Measurements from ENCODE around the gene CSNK1E.

Gene CSNK1E

DNA sequence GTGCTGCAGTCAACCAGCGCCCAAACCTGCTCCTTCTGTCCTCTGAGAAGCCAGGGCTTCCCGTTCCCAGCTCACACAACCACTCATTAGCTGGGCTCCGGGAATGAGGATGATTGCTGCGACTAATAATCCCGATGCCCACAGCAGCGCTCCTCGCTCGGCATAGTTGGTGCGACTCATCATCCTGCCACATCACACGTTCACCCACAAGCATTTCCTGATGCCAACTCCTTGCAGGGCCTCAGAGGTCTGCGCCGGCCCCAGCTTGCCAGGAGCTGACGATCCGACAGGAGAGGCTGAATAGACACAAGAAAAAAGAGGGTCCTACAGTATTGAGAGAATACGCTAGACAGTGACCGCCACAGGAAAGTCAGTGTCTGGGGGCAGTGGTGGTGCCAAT lies 10.6 kb upstream of the CSNK1E start:
- peak; percentile 55 for DNase-seq (ENCODE audit: low spot score)

DNA sequence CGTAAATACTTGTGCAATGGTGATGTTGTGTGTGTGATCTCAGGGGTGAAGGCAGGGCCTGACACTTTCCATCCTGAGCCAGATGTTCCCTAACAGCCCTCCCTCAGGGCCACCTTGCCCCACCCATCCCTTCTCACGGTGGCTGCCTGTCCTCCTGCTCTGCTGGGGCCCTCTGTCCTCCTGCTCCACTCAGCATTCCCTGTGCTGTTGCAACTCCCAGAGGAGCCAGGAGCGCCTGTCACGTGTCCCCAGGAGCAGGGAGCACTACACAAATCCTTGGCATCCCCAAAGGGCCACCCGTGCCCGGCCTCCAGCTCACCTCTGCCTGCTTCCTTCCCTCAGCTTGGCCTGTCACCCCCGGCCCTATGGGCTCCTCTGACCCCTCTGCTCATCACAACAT lies 10.2 kb upstream of the CSNK1E start:
- no peak for DNase-seq (ENCODE audit: low spot score)

DNA sequence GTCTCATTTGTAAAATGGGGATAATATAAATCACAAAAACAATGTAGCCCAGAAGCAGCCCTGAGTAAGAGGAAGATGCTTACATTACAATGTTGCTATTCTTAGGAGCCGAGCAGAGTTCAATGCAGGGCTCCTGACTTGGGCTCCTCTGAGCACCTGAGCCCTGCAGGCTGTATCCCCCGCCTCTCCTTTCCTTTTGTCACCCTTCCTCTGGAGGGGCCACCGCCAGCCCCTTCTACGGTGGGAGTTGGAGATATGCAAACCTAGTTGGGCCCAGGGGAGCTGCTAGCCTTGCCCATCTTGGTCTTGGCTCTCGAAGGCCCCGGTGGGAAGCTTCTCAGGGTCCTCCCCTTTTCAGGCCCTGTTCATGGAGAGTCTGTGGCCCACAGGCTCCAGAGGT lies 8.4 kb upstream of the CSNK1E start:
- no peak for DNase-seq (ENCODE audit: low spot score)

DNA sequence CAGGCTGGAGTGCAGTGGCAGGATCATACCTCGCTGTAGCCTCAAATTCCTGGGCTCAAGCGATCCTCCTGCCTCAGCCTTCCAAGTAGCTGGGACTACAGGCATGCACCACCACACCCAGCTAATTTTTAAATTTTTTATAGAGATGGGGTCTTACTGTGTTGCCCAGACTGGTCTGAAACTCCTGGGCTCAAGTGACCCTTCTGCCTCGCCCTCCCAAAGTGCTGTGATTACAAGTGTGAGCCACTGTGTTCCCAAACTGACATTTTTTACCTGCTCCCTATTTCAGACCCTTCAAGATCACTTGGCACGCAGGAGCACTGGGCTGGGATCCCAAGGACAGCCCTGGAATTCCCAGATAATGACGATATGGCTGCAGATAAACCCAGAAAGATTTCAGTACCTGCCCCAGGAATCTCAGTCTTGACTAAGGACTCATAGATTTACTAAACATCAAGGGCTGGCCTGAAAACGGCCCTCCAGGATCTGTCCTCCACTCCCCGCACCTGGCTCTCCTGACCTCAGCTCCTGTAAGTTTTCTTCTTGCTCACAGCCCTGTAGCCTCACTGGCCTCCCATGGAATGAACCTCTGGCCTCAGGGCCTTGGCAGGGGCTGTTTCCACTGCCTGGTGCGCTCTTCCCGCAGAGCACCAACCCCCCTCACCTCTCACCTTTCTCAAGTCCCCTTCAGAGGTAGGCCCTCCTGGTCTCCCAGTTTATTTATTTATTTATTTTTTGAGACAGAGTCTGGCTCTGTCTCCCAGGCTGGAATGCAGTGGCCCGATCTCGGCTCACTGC lies 3.6 kb upstream of the CSNK1E start:
- no peak for DNase-seq (ENCODE audit: low spot score)

DNA sequence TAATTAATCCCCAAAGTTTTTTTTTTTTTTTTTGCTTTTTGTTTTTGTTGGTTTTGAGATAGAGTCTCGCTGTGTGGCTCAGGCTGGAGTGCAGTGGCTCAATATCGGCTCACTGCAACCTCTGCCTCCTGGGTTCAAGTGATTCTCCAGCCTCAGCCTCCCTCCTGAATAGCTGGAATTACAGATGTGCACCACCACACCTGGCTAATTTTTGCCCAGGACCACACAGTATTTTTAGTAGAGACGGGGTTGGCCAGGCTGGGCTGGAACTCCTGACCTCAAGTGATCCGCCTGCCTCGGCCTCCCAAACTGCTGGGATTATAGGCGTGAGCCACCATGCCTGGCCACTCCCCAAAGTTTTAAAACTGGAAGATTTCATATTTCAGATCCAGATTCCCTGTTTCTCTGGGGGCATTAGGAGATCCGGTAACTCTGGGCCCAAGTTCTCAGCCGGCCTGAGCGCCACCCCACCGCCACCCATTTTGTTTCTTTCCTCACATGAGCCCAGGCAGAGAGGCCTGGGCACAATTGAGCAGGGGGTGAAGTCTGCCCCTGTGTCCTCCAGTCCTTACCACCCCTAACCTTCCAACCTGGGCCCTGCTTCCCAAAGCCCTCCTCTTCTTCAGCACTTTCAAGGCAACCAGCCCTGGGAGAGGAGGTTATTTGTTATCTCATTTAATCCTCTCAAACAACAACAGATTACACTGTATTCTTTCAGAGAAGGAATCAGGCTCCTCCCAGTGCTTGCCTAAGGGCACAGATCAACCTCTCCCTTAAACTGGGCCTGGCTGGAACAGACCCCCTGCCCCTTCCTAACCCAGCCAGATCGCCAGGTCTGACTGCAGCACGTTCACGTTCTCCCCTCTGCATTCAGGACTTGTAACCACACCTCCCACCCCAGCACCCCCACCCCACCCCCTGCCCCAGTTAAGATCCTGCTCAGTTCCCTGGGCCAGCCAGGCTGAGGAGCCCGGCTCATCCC lies 1.9 kb upstream of the CSNK1E start:
- no peak for DNase-seq (ENCODE audit: low spot score)

DNA sequence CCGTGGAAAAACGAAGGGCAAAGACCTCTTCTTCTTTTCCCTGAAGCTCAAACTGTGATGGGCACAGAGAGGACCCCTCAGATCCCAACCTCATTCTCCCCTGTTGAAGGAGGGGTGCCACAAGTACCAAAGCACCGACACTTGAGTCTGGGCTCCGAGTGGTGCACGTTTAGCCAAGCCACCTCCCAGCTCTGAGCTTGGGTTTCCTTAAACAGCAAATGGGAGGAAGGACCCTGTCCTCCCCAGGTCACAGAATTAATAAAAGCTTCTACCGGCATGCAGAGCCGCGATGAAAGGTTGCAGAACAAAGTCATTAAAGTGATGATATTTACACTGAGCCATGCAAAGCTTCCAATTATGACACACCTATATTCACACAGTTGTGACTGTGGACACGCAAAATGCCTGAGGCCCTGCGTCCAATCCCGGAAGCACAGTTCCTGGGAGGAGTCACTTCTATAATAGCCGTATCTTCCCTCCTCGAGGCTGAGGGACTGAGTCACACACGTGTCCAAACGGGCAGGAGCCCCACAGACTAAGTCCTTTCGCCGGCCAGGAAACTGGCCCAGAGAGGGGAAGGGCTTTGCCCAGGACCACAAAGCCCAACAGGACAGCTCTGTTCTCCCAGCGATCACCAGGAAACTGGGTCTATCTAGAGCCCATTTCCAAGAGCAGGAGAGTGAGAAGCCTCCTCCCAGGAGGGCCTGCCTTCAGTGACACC lies 922 bp upstream of the CSNK1E start:
- peak; percentile 95 for DNase-seq (ENCODE audit: low spot score)

DNA sequence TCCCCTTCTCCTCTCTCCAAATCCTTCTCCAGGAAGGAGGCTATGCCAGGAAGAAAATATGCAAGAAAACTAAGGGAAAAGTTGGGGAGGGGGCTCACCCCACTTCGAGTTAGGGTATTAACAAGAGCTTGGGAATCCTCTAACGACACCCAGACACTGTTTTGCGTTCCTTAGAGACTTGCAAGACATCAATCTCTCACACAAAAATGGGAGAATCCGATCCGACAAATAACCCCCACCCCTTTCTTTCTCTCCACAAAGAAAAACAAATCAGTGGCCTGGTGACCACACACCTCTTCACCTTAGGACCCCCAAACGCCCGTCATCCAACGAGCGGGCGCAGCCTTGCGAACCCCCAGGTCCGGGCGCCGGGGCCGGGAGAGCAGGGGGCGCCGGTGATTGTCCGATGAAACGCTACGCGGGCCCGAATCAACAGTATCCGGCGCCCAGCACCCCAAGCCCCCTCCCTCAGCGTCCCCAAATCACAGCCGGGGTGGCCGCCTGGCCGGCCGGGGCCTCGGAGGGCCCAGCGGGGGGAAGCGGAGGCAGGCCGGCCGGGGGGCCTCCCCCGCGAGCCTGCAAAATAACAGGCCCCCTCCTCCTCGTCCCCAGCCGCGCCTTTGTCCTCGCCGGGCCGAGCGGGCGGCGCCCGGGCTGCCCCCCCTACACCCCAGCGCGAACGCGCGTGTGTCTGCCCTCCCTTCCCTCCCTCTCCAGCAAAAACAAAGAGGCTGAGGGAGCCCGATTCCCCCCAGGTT lies 690 bp downstream of the CSNK1E start:
- DNase-seq (ENCODE audit: low spot score) = peak; percentile 67

DNA sequence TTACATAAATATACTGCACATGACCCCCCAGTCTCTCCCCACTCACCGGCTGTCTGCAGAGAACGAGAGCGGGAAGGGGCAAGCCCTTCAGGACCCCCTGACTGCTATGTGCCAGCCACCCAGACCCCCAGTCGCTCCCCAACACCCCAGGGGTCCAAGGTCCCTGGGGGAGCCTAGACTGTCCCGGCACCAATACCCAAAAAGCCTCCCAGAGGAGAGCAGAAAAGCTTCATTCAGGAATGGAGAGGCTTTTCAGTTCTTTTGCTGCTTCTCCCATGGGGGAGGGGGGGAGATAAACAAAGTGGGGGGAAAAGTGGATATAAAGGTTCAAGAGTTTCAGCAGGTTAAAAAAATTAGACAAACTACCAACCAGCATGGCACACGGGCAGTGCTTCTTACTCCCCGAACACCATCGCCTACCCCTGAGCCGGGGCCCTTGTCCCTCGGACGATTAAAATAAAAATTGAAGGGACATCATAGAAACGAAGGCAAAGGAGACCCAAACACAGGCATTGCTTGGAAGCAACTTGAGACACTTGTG lies 1.3 kb downstream of the CSNK1E start:
- no peak for DNase-seq (ENCODE audit: low spot score)

DNA sequence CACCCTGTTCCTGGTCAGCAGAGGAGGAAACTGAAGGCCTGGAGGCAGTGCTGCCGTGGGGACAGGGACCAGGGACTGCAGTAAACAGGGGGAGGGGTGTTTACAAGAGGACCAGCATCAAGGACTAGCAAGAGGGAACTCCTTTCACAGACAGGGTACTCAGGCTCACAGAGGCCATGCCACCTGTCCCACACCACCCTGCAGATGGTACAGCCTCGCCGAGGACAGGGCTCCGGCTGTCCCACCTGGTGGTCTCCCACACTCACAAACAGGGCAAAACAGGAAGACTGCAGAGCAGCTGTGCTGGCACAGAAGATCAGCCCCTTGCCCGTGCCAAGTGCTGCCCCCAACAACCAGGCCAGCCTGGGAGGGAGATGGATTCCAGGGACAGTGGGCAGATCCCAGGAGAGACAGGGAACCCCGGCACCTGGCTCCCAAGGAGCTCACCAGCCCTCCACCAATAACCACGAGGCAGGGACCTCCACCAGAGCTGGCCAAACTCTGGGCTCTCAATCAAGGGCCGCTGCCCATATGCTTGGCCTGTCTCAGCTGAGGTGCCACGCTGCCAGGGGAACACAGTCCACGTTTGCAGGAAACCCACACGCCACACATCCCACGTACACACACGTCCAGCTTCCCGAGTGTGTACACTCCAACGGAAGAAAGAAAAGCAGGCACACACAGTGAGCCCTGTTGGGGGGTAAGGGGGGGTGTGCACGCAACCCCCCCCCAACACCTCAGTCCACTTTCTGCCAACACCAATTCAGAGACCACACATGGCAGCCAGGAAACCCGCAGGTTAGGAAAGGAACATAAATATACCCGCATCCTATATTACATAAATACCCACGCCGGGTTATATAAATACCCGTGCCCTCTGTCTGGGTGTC lies 2.1 kb downstream of the CSNK1E start:
- DNase-seq (ENCODE audit: low spot score) = no peak

DNA sequence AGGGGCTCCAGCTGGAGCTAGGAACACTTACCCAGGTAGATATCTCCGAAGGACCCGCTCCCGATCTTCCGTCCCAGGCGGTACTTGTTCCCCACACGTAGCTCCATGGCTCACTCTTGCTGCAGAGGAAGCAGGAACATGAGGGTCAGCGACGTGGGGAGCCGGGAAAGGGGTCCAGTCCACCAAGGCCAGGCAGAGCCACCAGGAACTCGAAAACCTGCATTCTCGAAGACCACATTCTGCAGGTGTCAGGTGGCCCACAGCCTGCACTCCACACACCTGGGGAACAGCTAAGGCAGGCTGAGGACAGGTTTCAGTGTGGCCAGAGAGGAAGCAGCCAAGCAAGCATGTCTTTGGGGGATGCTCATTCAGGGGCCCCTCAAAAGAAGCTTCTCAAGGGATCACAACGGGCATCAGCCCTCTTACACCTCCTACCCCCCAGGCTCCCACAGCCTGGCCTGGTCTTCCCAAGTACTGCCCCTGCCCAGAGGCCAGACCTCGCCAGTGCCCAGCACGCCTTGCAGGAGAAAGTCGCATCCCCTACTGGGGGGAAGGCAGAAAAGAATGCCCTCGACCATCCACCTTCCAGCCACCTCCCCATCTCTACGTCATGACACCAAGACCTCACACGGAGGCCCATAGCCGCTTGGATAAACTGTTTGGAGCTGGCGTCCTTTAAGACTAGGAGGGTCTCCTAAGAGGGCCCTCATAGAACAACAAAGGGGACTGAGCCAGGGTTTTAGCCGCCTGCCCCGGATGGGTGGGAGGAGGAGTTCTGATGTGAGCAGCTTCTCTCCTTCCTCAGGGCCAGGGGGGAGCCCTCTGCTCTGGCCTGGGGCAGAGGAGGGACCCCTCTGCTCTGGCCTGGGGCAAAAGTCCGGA lies 2.9 kb downstream of the CSNK1E start:
- DNase-seq (ENCODE audit: low spot score) = no peak

DNA sequence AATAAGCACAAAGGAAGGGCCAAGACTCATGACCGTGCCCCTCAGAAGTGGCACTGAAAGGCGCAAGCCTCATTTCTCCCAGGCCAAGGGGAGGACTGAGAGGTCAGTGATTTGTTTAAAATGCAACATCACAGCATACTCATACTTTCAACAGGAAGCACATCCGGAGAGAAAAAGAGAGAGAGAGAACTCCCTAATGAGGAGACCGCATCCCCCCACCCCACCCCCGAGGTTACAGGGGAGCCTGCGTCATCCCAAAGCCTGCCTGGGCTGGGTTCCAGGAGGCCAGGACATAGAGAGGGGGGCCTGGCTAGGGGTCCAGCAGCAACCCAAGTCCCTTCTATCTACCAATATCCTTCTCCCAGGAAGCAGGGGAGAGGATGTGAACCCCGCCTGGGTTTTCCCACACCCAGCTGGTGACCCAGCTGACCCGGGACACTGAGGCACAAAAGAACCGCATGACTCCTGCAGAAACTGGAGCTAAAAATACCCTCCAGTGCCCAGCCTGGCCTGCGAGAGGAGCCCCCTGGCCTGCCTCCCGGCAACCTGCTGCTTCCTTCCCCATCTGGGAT lies 3.8 kb downstream of the CSNK1E start:
- peak; percentile 79 for DNase-seq (ENCODE audit: low spot score)

DNA sequence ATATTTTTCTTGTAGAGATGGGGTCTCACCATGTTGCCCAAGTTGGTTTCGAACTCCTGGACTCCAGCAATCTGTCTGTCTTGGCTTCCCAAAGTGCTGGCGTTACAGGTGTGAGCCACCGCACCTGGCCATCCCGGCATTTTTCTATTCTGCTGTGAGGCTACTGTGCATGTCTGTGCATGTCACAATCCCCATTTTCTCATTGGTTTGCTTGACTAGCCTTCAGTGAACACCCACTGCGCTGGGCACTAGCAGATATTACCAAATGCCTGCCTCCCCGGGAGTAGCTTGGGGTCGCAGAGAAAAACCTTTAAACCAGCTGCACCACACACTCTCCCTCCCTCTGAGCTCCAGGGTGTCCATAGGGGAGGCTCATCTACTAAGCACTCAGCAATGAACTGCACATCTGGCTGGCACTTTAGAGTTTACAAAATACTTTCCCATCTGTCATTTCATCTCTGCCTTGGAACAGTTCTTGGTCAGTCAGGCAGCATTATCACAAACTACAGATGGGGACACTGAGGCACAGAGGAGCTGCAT lies 4.9 kb downstream of the CSNK1E start:
- no peak for DNase-seq (ENCODE audit: low spot score)

DNA sequence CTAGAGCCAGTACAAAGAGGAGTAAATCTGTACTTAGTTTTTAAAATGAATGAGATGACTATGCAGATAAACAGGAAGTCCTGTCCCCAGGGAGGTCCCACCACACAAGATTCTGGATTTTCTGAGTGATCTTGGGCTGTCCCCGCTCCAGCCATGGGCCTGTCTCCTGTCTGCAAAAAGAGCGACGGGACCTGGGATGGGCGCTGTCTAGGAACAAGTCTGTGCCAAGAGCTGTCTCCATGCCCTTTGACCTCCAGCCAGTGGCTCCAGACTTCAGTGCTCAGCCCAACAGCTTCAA lies 6.0 kb downstream of the CSNK1E start:
- DNase-seq (ENCODE audit: low spot score) = no peak

DNA sequence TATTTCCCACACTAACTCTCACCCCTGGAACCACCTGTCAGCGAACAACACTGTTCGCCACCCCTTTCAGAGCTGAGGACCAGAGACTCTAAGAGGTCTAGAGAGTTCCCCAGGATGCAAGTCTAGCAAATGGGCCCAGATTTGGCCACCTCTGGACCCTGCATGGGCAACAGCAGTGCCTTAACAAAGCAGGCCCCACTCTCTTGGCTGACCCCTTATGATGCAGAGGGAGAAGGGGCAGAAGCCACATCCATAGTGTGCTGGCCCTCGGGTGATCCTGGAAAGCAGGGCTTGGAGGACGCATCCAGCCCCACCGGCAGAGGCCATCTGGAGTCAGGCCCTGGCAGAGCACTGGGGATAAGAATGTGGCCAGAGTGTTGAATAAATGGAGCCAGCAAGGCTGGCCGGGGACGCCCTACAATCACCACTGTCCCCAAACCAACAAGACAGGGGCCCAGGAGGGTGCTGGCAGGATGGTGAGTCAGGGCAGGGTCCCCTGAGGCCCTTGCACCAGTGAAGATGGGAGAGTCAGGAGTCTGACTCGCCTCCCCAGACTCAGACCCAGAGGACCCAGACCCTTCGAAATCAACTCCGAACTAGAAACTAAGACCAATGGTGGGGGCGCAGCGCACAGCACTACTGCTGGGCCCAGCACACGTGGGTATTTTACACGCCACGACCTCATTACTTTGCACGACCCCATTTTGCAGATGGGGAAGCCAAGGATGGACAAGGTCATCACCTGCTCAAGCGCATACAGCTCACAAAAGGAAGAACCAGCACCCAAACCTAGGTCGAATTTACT lies 6.5 kb downstream of the CSNK1E start:
- DNase-seq (ENCODE audit: low spot score) = no peak

DNA sequence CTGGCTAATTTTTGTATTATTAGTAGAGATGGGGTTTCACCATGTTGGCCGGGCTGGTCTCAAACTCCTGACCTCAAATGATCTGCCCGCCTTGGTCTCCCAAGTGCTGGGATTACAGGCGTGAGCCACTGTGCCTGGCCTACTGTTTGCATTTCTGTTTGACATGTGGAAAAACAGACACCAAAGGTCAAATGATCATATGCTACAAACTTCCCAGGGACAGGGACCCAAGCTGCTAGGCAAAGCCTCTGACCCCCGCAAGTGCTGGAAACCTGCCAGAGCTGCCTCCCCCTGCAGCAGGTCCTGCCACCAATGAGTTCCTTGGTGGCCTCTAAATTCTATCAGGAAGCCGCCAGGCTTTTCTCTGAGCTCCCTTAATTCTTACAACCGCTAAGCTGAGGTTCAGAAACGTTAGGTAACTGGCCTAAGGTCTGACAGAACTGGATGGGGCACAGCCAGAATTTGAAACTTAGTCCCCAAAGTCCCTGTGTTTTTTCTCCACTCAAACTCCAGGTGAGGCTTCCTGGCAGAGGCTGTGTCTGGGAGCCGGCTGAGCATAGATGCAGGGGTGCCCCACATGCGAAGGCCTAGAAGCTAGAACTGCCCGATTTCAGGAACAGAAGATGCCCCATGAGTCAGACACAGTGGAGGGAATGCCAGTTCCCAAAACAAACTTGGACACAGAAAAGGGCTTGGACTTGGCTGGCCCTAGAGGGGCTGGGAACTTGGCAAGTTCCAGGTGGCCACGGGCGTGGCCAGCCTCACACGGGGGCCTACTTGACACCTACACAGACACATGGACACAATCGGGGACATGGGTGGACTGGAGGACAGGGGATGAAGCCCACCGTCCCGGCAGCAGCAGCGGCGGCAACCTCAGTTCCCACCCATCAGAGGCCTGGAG lies 7.4 kb downstream of the CSNK1E start:
- no peak for DNase-seq (ENCODE audit: low spot score)

DNA sequence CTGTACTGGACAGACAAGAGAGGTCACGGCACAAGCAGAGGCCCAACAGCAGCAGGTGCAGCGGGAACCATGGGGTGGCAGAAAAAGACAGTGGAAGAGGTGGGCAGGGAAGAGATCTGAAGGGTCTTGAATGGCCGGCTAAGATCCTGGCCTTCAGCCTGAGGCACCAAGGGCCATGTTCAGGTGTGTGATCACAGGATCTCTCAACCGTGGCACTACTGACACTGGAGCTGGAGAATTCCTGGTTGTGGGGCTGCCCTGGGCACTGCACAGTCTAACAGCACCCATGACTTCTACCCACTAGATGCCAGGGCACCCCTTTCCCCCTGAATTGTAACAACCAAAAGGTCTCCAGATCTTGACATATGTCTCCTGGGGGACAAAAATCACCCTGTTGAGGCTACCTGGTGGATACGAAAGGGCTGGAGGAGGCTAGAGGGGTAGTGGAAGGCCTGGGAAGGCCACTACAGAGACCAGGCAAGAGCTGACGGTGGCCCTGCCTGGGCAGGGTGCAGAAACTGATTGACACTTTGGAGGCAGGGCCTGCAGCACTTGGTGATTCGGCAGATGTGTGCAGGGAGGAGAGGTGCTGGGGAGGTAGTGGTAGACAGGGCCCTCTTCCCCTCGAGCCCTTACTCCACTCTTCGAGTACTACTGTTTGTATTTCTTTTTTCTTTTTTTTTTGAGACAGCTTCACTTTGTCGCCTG lies 8.3 kb downstream of the CSNK1E start:
- no peak for DNase-seq (ENCODE audit: low spot score)
